ENCODE data around the gene PURB. TPM values are rescaled to one million over a fixed set of nuclear protein-coding genes. Genes with fewer than 3 reads are reported as not detected.

PURB gene
- total RNA-seq, 1 donor from 2014 or later = 23.8 TPM

- no peak for TF ChIP-seq CTCF (IDR thresholded peaks at IDR 0.05)
- Mint-ChIP-seq H3K4me1 (peaks cover 4% of the 10 kb centered on the region), H3K27ac (no peak overlapping the region), H3K36me3 (ENCODE audit: low read depth) (no peaks in the 10 kb centered on the region), H3K27me3 (no peaks in the 10 kb centered on the region), H3K9me3 (no peaks in the 10 kb centered on the region), H3K4me3 (no peak overlapping the region)
- intact Hi-C loops (cut with micrococcal nuclease) = no loop called here
- ChIA-PET CTCF (interaction anchor here (0.7 to 7.2 kb wide), 3 partner anchors 65 to 282 kb away, joined by 3 to 94 read pairs (median 37); no protein-coding TSS in a partner anchor), POLR2A (interaction anchor here (0.6 kb wide), 1 partner anchor 56 kb away, joined by 4 read pairs; no protein-coding TSS in a partner anchor)
- ATAC-seq (ENCODE audit: low read depth) (no peak), DNase-seq (no peak)
Observed at GRCh38 chr7:44854644-44855364, 30.5 kb downstream of the PURB start.

GRCh38 chr7:44853391-44853790, 31.9 kb downstream of the PURB start:
- ATAC-seq (ENCODE audit: low read depth) = no peak
- TF ChIP-seq CTCF (IDR thresholded peaks at IDR 0.05) = no peak
- Mint-ChIP-seq H3K36me3 (ENCODE audit: low read depth) (peaks cover under 1% of the 10 kb centered on the region), H3K27ac (no peak overlapping the region), H3K4me3 (no peak overlapping the region), H3K27me3 (no peaks in the 10 kb centered on the region), H3K4me1 (peaks cover 4% of the 10 kb centered on the region), H3K9me3 (no peaks in the 10 kb centered on the region)
- intact Hi-C loops (cut with micrococcal nuclease) = no loop called here
- no peak for DNase-seq
- ChIA-PET POLR2A (interaction anchor here (0.7 to 1.1 kb wide), 2 partner anchors 280 to 283 kb away, joined by 3 read pairs; partner anchors contain the start of gene DDX56), CTCF (interaction anchor here (7.2 kb wide), 1 partner anchor 283 kb away, joined by 94 read pairs; no protein-coding TSS in a partner anchor)

GRCh38 chr7:44852590-44852989, 32.7 kb downstream of the PURB start:
- POLR2A ChIA-PET = no interaction called here
- TF ChIP-seq CTCF (IDR thresholded peaks at IDR 0.05) = no peak
- H3K27ac Mint-ChIP-seq = no peak overlapping the region
- H3K4me1 Mint-ChIP-seq = peaks cover 4% of the 10 kb centered on the region
- DNase-seq (no peak), ATAC-seq (ENCODE audit: low read depth) (no peak)
- H3K4me3 Mint-ChIP-seq = no peak overlapping the region
- H3K9me3 Mint-ChIP-seq = no peaks in the 10 kb centered on the region
- intact Hi-C loops (cut with micrococcal nuclease) = no loop called here
- H3K27me3 Mint-ChIP-seq = no peaks in the 10 kb centered on the region
- CTCF ChIA-PET = no interaction called here
- peaks cover 5% of the 10 kb centered on the region for H3K36me3 Mint-ChIP-seq (ENCODE audit: low read depth)

GRCh38 chr7:44849885-44850544, 35.3 kb downstream of the PURB start:
- peaks cover 22% of the 10 kb centered on the region for H3K4me1 Mint-ChIP-seq
- DNase-seq = no peak
- intact Hi-C loops (cut with micrococcal nuclease) = loop anchor here (2.0 to 5.0 kb wide), 4 partner anchors 287 to 1268 kb away; partner anchors contain the start of genes POLD2 and STK17A
- H3K27me3 Mint-ChIP-seq = no peaks in the 10 kb centered on the region
- no peak overlapping the region for H3K4me3 Mint-ChIP-seq
- no peak for ATAC-seq (ENCODE audit: low read depth)
- TF ChIP-seq CTCF (IDR thresholded peaks at IDR 0.05) = no peak
- CTCF ChIA-PET = interaction anchor here (0.7 to 1.7 kb wide), 2 partner anchors 259 to 286 kb away, joined by 4 to 5 read pairs; no protein-coding TSS in a partner anchor
- H3K9me3 Mint-ChIP-seq = no peaks in the 10 kb centered on the region
- POLR2A ChIA-PET = interaction anchor here (0.5 to 4.2 kb wide), 5 partner anchors 32 to 268 kb away, joined by 3 to 34 read pairs (median 3); partner anchors contain the start of genes OGDH and TMED4
- H3K36me3 Mint-ChIP-seq (ENCODE audit: low read depth) = peaks cover 11% of the 10 kb centered on the region
- no peak overlapping the region for H3K27ac Mint-ChIP-seq

Data from activated B cell treated with CpG ODN at 0.5 μM for 24 hours (primary cell).